ENCODE data around the gene BTBD19. TPM values are rescaled to one million over a fixed set of nuclear protein-coding genes. Genes with fewer than 3 reads are reported as not detected.

The BTBD19 gene
- total RNA-seq, 1 donor from 2014 or later: 43.7 TPM

DNA sequence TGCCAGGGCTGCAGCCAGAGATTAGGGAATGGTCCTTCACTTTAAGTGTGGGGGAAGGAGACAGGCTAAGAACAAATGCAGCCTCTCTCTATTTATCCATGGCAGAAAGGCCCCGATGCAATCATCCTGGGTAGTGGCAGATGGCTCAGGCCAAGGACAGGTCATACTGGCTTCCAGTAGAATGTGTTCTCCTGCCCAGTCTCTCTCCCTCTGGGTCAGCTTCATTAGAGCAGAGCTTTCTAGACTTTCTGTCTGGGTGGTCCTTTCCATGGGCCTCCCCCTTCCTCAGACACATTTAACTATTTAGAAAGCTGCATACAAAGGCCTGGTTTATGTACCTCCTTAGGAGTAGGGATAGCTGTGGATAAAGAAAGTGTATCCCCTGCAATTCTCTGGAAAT is 39.5 kb downstream of the BTBD19 start:
- no peak overlapping the region for H3K4me3 Mint-ChIP-seq
- DNase-seq (ENCODE audit: low spot score in 2 of 2, unreplicated experiment in 2 of 2): no peak
- peaks cover 3% of the 10 kb centered on the region for H3K4me1 Mint-ChIP-seq
- H3K36me3 Mint-ChIP-seq: peaks cover 8% of the 10 kb centered on the region
- H3K27me3 Mint-ChIP-seq (ENCODE audit: low read depth): peaks cover 10% of the 10 kb centered on the region
- TF ChIP-seq, protein P1, sequence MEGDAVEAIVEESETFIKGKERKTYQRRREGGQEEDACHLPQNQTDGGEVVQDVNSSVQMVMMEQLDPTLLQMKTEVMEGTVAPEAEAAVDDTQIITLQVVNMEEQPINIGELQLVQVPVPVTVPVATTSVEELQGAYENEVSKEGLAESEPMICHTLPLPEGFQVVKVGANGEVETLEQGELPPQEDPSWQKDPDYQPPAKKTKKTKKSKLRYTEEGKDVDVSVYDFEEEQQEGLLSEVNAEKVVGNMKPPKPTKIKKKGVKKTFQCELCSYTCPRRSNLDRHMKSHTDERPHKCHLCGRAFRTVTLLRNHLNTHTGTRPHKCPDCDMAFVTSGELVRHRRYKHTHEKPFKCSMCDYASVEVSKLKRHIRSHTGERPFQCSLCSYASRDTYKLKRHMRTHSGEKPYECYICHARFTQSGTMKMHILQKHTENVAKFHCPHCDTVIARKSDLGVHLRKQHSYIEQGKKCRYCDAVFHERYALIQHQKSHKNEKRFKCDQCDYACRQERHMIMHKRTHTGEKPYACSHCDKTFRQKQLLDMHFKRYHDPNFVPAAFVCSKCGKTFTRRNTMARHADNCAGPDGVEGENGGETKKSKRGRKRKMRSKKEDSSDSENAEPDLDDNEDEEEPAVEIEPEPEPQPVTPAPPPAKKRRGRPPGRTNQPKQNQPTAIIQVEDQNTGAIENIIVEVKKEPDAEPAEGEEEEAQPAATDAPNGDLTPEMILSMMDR (IDR thresholded peaks at IDR 0.05; ENCODE audit: unreplicated experiment): no peak
- H3K9me3 Mint-ChIP-seq: no peaks in the 10 kb centered on the region
- H3K27ac Mint-ChIP-seq: no peak overlapping the region

DNA sequence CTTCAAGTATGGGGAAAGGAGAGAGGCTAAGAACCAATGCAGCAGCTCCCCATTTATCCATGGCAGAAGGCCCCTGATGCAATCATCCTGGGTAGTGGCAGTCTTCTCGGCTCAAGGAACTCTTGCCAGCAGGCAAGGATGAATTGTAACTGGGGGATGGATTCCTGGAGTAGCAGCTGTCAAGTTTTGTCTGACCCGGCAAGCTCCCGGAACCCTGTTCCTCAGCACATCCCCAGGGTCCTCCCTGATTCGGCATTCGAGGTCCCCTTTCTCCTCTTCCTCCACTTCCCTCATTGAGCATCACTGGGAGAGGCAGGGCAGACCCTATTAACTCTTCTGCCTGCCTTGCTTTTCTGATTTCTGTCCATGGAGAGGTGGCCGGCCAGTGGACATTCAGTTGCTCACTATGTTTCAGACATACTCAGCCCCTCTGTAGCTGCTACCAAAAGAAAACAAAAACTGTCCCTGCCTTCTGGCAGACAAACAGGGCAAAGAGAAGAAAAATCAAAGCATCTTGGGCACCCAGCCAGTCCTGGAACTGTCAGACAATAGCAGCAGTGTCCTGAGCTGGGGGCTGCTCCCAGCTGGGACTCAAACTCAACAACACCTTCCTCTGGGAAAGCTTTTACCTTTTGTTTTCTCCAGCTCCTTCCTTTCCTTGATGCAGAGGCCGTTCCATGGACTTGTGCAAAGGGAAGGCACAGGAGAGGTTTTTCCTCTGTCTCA is 40.3 kb downstream of the BTBD19 start:
- Mint-ChIP-seq H3K9me3 (no peaks in the 10 kb centered on the region), H3K36me3 (peaks cover 12% of the 10 kb centered on the region), H3K27me3 (ENCODE audit: low read depth) (peaks cover 10% of the 10 kb centered on the region), H3K4me3 (no peak overlapping the region), H3K4me1 (peaks cover 3% of the 10 kb centered on the region), H3K27ac (no peak overlapping the region)
- TF ChIP-seq, protein P1 (IDR thresholded peaks at IDR 0.05; ENCODE audit: unreplicated experiment): no peak
- DNase-seq (ENCODE audit: low spot score in 2 of 2, unreplicated experiment in 2 of 2): no peak

DNA sequence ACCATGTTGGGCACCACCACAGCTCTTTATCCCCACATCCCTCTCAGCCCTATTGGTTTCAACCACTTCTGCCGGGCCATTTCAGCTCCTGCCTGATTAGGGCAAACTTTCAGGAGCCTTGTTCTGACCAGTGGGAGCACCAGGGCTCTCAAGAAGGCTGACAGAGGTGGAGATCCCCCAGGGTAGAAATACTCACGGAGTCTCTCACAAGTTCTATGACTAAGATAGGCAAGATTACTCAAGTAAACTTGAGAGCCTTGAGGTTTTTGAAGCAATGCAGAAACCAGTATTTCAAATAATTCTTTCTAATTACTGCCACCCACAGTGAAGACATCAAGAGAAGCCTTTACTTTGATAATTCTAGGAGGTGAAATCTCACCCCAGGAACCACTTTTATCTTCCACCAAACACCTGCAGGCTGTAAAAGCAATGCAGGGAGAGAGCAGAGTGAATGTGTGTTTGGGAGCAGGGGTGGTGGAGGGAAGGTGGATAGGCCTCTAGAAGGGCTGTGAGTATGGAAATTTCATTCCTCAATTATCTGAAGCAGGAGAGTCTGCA is 41.3 kb downstream of the BTBD19 start:
- Mint-ChIP-seq H3K4me1 (no peaks in the 10 kb centered on the region), H3K36me3 (peaks cover 16% of the 10 kb centered on the region), H3K27me3 (ENCODE audit: low read depth) (peaks cover 4% of the 10 kb centered on the region), H3K27ac (no peak overlapping the region), H3K9me3 (no peaks in the 10 kb centered on the region), H3K4me3 (no peak overlapping the region)
- TF ChIP-seq, protein P1 (IDR thresholded peaks at IDR 0.05; ENCODE audit: unreplicated experiment): no peak
- no peak for DNase-seq (ENCODE audit: low spot score in 2 of 2, unreplicated experiment in 2 of 2)

DNA sequence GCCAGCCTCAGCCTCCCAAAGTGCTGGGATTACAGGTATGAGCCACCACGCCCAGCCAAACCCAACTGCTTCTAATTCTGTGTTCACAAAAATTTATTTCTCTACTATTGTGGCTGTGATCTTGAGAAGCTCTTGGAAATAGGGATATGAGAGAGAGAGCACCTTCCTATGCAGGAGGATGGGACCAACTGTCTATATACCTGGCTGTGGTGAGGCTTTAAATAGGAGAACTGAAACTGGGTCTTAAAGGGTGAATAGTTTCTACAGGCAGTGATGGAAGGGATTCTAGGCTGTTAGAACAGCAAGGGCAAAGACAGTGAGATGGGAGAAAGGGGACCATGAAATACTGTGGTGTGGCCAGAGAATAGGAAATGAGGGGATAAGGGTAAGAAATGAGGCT is 43.0 kb downstream of the BTBD19 start:
- Mint-ChIP-seq H3K4me1 (no peaks in the 10 kb centered on the region), H3K36me3 (peaks cover 22% of the 10 kb centered on the region), H3K4me3 (no peak overlapping the region), H3K27me3 (ENCODE audit: low read depth) (no peaks in the 10 kb centered on the region), H3K9me3 (no peaks in the 10 kb centered on the region), H3K27ac (no peak overlapping the region)
- no peak for DNase-seq (ENCODE audit: low spot score in 2 of 2, unreplicated experiment in 2 of 2)
- TF ChIP-seq, protein P1 (IDR thresholded peaks at IDR 0.05; ENCODE audit: unreplicated experiment): no peak

DNA sequence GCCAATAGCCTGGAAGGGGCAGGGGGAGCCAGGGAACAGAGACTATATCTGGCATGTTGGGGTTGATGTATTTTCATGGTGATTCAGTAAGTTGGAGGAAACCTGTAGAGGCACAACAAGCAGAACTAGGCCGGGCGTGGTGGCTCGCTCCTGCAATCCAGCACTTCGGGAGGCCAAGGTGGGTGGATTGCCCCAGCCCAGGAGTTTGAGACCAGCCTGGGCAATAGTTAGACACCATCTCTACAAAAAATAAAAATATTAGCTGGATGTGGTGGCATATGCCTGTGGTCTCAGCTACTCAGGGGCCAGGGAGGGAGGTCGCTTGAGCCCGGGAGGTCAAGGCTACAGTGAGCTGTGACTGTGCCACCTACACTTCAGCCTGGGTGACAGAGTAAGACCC is 44.9 kb downstream of the BTBD19 start:
- Mint-ChIP-seq H3K4me3 (no peak overlapping the region), H3K36me3 (peaks cover 33% of the 10 kb centered on the region), H3K27me3 (ENCODE audit: low read depth) (no peaks in the 10 kb centered on the region), H3K9me3 (no peaks in the 10 kb centered on the region), H3K27ac (no peak overlapping the region), H3K4me1 (no peaks in the 10 kb centered on the region)
- TF ChIP-seq, protein P1 (IDR thresholded peaks at IDR 0.05; ENCODE audit: unreplicated experiment): no peak
- no peak for DNase-seq (ENCODE audit: low spot score in 2 of 2, unreplicated experiment in 2 of 2)

Measured in mesothelial cell of epicardium (in vitro differentiated cells).